Fibroblast of lung (primary cell): Measurements from ENCODE around the gene NCAPH2.

Experiments used
- CTCF ChIP-seq, 2 donors: IDR thresholded peaks in 1 of 2; conservative IDR thresholded peaks in 1 of 2; 1 replicate in 1 of 2; 2 replicates in 1 of 2; pipeline ENCODE4 v1.5.1; 2011 to 2012; ENCODE audit warnings: low read length in 2 of 2, control low read depth in 1 of 2, inconsistent platforms in 1 of 2, low read depth in 1 of 2, mild to moderate bottlenecking in 1 of 2
- EZH2 ChIP-seq: IDR thresholded peaks from 2 replicates; pipeline ENCODE4 v1.5.1; 2012; ENCODE audit warnings: low read length, control low read depth, mild to moderate bottlenecking; ENCODE audit errors: missing control alignments

- TF ChIP-seq CTCF (conservative IDR thresholded peaks at IDR 0.05 in 1 of 2, IDR thresholded peaks at IDR 0.05 in 1 of 2; ENCODE audit: low read depth in 1 of 2, low read length in 2 of 2) (no peak), EZH2 (no peak)
Observed at GRCh38 chr22:50550395-50550794, 42.4 kb downstream of the NCAPH2 start.
